ENCODE measurements around the gene PTPRO. TPM values are rescaled to one million over a fixed set of nuclear protein-coding genes. Genes with fewer than 3 reads are reported as not detected.

PTPRO gene
- polyA plus RNA-seq, 3 donors = 186 to 231 (median 195) TPM

- DNase-seq (ENCODE audit: extremely low read depth in 1 of 11, low read depth in 9 of 11, low spot score in 4 of 11) = no peak
Measured at GRCh38 chr12:15417691-15418090, 95.4 kb downstream of the PTPRO start.

- no peak for DNase-seq (ENCODE audit: extremely low read depth in 1 of 11, low read depth in 9 of 11, low spot score in 4 of 11)
Measured at GRCh38 chr12:15423629-15424028, 101.3 kb downstream of the PTPRO start.

- DNase-seq (ENCODE audit: extremely low read depth in 1 of 11, low read depth in 9 of 11, low spot score in 4 of 11) = no peak
Measured at GRCh38 chr12:15427913-15428312, 105.6 kb downstream of the PTPRO start.

- no peak for DNase-seq (ENCODE audit: extremely low read depth in 1 of 11, low read depth in 9 of 11, low spot score in 4 of 11)
Measured at GRCh38 chr12:15428632-15429031, 106.3 kb downstream of the PTPRO start.

- DNase-seq (ENCODE audit: extremely low read depth in 1 of 11, low read depth in 9 of 11, low spot score in 4 of 11) = no peak
Measured at GRCh38 chr12:15429262-15429661, 107.0 kb downstream of the PTPRO start.

GRCh38 chr12:15435597-15435996 is 113.3 kb downstream of the PTPRO start:
- DNase-seq (ENCODE audit: extremely low read depth in 1 of 11, low read depth in 9 of 11, low spot score in 4 of 11) = peak in 6 of 11 donors; percentile 0 to 11 (median 4)

- DNase-seq (ENCODE audit: extremely low read depth in 1 of 11, low read depth in 9 of 11, low spot score in 4 of 11) = no peak
Measured at GRCh38 chr12:15439459-15439858, 117.2 kb downstream of the PTPRO start.

- DNase-seq (ENCODE audit: extremely low read depth in 1 of 11, low read depth in 9 of 11, low spot score in 4 of 11) = no peak
Measured at GRCh38 chr12:15443050-15443449, 120.7 kb downstream of the PTPRO start.

GRCh38 chr12:15443611-15444010 is 121.3 kb downstream of the PTPRO start:
- DNase-seq (ENCODE audit: extremely low read depth in 1 of 11, low read depth in 9 of 11, low spot score in 4 of 11) = no peak

GRCh38 chr12:15444523-15444922 is 122.2 kb downstream of the PTPRO start:
- DNase-seq (ENCODE audit: extremely low read depth in 1 of 11, low read depth in 9 of 11, low spot score in 4 of 11) = no peak

GRCh38 chr12:15446807-15447206 is 124.5 kb downstream of the PTPRO start:
- DNase-seq (ENCODE audit: extremely low read depth in 1 of 11, low read depth in 9 of 11, low spot score in 4 of 11) = no peak

- no peak for DNase-seq (ENCODE audit: extremely low read depth in 1 of 11, low read depth in 9 of 11, low spot score in 4 of 11)
Measured at GRCh38 chr12:15453613-15454012, 131.3 kb downstream of the PTPRO start.

- no peak for DNase-seq (ENCODE audit: extremely low read depth in 1 of 11, low read depth in 9 of 11, low spot score in 4 of 11)
Measured at GRCh38 chr12:15458008-15458407, 135.7 kb downstream of the PTPRO start.

- peak in 1 of 11 donors; percentile 4 for DNase-seq (ENCODE audit: extremely low read depth in 1 of 11, low read depth in 9 of 11, low spot score in 4 of 11)
Measured at GRCh38 chr12:15468911-15469310, 146.6 kb downstream of the PTPRO start.

GRCh38 chr12:15469356-15469755 is 147.0 kb downstream of the PTPRO start:
- peak in 3 of 11 donors; percentile 3 to 9 (median 4) for DNase-seq (ENCODE audit: extremely low read depth in 1 of 11, low read depth in 9 of 11, low spot score in 4 of 11)

GRCh38 chr12:15472036-15472435 is 149.7 kb downstream of the PTPRO start:
- DNase-seq (ENCODE audit: extremely low read depth in 1 of 11, low read depth in 9 of 11, low spot score in 4 of 11) = no peak

- no peak for DNase-seq (ENCODE audit: extremely low read depth in 1 of 11, low read depth in 9 of 11, low spot score in 4 of 11)
Measured at GRCh38 chr12:15474766-15475165, 152.5 kb downstream of the PTPRO start.

- no peak for DNase-seq (ENCODE audit: extremely low read depth in 1 of 11, low read depth in 9 of 11, low spot score in 4 of 11)
Measured at GRCh38 chr12:15477761-15478160, 155.5 kb downstream of the PTPRO start.

GRCh38 chr12:15481846-15482245 is 159.5 kb downstream of the PTPRO start:
- no peak for DNase-seq (ENCODE audit: extremely low read depth in 1 of 11, low read depth in 9 of 11, low spot score in 4 of 11)

- DNase-seq (ENCODE audit: extremely low read depth in 1 of 11, low read depth in 9 of 11, low spot score in 4 of 11) = no peak
Measured at GRCh38 chr12:15485466-15485865, 163.2 kb downstream of the PTPRO start.

- DNase-seq (ENCODE audit: extremely low read depth in 1 of 11, low read depth in 9 of 11, low spot score in 4 of 11) = no peak
Measured at GRCh38 chr12:15486859-15487258, 164.6 kb downstream of the PTPRO start.

- no peak for DNase-seq (ENCODE audit: extremely low read depth in 1 of 11, low read depth in 9 of 11, low spot score in 4 of 11)
Measured at GRCh38 chr12:15488481-15488880, 166.2 kb downstream of the PTPRO start.

All from renal cortex interstitium (tissue), 11 donors.